Esophagus squamous epithelium (tissue), 4 donors: Measurements from ENCODE around the gene TTC36.

Experiments
- CTCF ChIP-seq, 6 experiments: fragments of 450-650 bp in 4 of 6; fragments of 200-600 bp in 2 of 6; sonication (generic) in 2 of 6; IDR thresholded peaks; one replicate each; pipeline ENCODE4 v1.5.1; 2016 to 2019; ENCODE audit warnings: antibody characterized with exemption in 6 of 6, mild to moderate bottlenecking in 4 of 6, moderate library complexity in 4 of 6
- POLR2A ChIP-seq, 4 donors: fragments of 450-650 bp; IDR thresholded peaks; one replicate each; pipeline ENCODE4 v1.6.1; 2017; ENCODE audit warnings: antibody characterized with exemption in 4 of 4, mild to moderate bottlenecking in 4 of 4, moderate library complexity in 3 of 4

DNA sequence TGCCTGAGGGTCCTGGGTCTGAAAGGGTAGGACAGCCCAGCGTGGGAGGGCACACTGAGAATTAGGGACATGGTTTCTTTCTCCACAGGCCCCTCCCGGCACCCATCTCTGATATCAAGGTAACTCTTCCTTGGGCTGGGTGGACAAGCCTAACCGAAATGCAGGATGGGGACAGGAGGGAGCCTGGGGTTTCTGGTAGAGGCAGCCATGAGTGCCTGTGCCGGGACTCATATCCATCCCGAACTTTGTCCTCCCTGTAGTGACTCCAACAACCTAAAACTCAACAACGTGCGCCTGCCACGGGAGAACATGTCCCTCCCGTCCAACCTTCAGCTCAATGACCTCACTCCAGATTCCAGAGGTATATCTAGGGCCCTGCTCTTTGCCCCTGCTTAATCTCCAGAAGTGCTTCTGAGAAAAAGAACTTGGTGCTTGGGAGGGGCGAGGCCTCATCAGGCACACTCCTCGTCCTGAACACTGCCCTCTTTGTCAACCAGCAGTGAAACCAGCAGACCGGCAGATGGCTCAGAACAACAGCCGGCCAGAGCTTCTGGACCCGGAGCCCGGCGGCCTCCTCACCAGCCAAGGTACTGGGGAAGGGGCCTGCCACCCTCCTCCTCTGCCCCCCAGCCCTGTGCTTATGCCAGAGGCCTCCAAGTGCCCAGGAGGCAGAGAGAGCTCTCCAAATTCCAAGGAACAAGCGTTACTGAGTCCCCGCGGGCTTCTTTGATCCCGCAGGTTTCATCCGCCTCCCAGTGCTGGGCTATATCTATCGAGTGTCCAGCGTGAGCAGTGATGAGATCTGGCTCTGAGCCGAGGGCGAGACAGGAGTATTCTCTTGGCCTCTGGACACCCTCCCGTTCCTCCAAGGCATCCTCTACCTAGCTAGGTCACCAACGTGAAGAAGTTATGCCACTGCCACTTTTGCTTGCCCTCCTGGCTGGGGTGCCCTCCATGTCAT is 6.8 kb downstream of the TTC36 start:
- TF ChIP-seq CTCF (IDR thresholded peaks at IDR 0.05) (no peak), POLR2A (IDR thresholded peaks at IDR 0.05) (no peak)
